ENCODE measurements around the gene RHOT2. TPM values are rescaled to one million over a fixed set of nuclear protein-coding genes. Genes with fewer than 3 reads are reported as not detected.

The RHOT2 gene
- total RNA-seq, 1 donor from 2014 or later: 207 TPM

GRCh38 chr16:672851-673250 lies 4.9 kb downstream of the RHOT2 start:
- Mint-ChIP-seq H3K36me3 (peaks cover 2% of the 10 kb centered on the region), H3K27ac (no peak overlapping the region), H3K4me1 (peaks cover 2% of the 10 kb centered on the region), H3K9me3 (no peaks in the 10 kb centered on the region), H3K4me3 (no peak overlapping the region), H3K27me3 (ENCODE audit: low read depth) (peaks cover 10% of the 10 kb centered on the region)
- TF ChIP-seq CTCF (IDR thresholded peaks at IDR 0.05; ENCODE audit: unreplicated experiment): no peak
- DNase-seq (ENCODE audit: low spot score in 2 of 2, unreplicated experiment in 2 of 2): no peak

GRCh38 chr16:673399-673991 lies 5.6 kb downstream of the RHOT2 start:
- Mint-ChIP-seq H3K27ac (no peak overlapping the region), H3K4me3 (no peak overlapping the region), H3K9me3 (no peaks in the 10 kb centered on the region), H3K36me3 (peaks cover 2% of the 10 kb centered on the region), H3K27me3 (ENCODE audit: low read depth) (peaks cover 10% of the 10 kb centered on the region), H3K4me1 (peaks cover 2% of the 10 kb centered on the region)
- DNase-seq (ENCODE audit: low spot score in 2 of 2, unreplicated experiment in 2 of 2): no peak
- TF ChIP-seq CTCF (IDR thresholded peaks at IDR 0.05; ENCODE audit: unreplicated experiment): no peak

GRCh38 chr16:674214-674881 lies 6.4 kb downstream of the RHOT2 start:
- DNase-seq (ENCODE audit: low spot score in 2 of 2, unreplicated experiment in 2 of 2): no peak
- H3K27ac Mint-ChIP-seq: no peak overlapping the region
- H3K36me3 Mint-ChIP-seq: peaks cover 2% of the 10 kb centered on the region
- no peak overlapping the region for H3K4me3 Mint-ChIP-seq
- no peak for TF ChIP-seq CTCF (IDR thresholded peaks at IDR 0.05; ENCODE audit: unreplicated experiment)
- H3K27me3 Mint-ChIP-seq (ENCODE audit: low read depth): peaks cover 10% of the 10 kb centered on the region
- H3K9me3 Mint-ChIP-seq: no peaks in the 10 kb centered on the region
- peaks cover 6% of the 10 kb centered on the region for H3K4me1 Mint-ChIP-seq

DNA sequence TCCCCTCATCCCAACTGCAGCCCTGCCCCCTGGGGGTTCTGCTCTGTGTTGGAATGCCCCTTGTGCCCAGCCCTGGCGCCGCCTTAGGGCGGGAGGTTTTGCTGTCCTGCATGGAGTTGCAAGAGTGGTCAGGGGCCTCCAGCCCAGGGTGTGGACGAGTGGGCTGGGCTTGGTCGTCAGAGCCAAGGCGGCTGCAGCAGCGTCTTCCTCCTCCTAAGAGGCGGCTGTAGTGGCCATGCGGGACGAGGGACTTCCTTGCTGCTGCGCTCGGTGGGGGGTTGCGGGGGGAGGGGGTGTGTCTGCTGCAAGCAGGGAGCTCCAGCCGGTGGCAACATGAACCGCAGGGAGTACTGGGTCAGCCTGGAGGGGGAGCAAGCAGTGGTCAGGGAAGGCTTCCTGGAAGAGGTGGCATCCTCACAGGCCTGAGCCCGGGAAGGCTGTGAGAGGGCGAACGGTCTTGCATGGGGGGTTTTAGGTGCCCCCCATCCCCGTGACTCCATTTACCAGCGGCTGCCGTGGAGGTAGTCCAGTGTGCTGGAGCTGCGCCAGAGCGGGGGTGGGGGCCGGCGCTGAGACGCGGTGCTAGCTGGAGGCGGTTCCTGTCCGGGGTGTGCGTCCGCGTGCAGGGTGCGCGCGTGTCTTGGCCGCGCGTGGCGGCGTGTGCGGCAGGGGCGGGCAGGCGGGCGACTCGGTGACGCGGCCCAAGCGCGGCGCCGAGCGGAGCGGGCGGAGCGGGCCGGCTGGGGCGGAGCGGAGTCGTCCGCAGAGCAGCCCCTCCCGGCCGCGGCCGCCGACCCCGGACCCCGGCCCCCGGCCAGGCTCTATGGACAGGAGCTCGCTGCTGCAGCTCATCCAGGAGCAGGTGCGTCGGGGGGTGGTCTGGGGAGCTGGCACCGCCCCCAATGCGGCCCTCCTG lies 7.3 kb downstream of the RHOT2 start, which contains the start of gene RHBDL1:
Gene RHBDL1 (plus strand): TSS at position 704 of the 916 bp plus-strand sequence. CDS start 120 bp downstream, at position 824.
- DNase-seq (ENCODE audit: low spot score in 2 of 2, unreplicated experiment in 2 of 2): no peak
- Mint-ChIP-seq H3K27me3 (ENCODE audit: low read depth) (peaks cover 10% of the 10 kb centered on the region), H3K36me3 (no peaks in the 10 kb centered on the region), H3K4me3 (peak within 1 kb of the TSS; percentile 56), H3K27ac (no peak within 1 kb of the TSS), H3K9me3 (no peaks in the 10 kb centered on the region), H3K4me1 (peaks cover 5% of the 10 kb centered on the region)
- TF ChIP-seq CTCF (IDR thresholded peaks at IDR 0.05; ENCODE audit: unreplicated experiment): no peak

DNA sequence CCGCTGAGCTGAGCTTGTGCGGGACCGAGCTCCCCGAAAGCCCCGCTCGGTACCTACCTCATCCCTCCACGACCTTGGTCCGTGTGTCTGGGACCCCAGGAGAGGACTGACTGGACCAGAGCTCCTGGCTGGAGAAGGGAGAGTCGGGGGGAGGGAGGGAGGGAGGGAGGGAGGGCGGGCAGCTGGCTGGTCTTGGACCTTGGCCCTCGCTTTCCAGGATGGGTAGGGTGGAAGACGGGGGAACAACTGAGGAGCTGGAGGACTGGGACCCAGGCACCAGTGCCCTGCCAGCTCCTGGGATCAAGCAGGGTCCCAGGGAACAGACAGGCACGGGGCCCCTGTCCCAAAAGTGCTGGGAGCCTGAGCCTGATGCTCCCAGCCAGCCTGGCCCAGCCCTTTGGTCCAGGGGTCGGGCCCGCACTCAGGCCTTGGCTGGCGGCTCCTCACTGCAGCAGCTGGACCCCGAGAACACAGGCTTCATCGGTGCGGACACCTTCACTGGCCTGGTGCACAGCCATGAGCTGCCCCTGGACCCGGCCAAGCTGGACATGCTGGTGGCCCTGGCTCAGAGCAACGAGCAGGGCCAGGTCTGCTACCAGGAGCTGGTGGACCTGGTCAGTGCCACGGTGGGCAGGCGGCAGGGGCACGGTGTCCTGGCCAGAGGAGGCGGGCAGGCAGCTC lies 8.1 kb downstream of the RHOT2 start:
- Mint-ChIP-seq H3K4me3 (no peak overlapping the region), H3K27me3 (ENCODE audit: low read depth) (peaks cover 10% of the 10 kb centered on the region), H3K27ac (no peak overlapping the region), H3K36me3 (no peaks in the 10 kb centered on the region), H3K9me3 (no peaks in the 10 kb centered on the region), H3K4me1 (peaks cover 7% of the 10 kb centered on the region)
- no peak for TF ChIP-seq CTCF (IDR thresholded peaks at IDR 0.05; ENCODE audit: unreplicated experiment)
- no peak for DNase-seq (ENCODE audit: low spot score in 2 of 2, unreplicated experiment in 2 of 2)
